ENCODE data around the gene PDGFB. TPM values are rescaled to one million over a fixed set of nuclear protein-coding genes. Genes with fewer than 3 reads are reported as not detected.

PDGFB gene
- total and polyA plus RNA-seq, 7 experiments from 2014 or later: 0.56 to 9.5 (median 2.3) TPM

DNA sequence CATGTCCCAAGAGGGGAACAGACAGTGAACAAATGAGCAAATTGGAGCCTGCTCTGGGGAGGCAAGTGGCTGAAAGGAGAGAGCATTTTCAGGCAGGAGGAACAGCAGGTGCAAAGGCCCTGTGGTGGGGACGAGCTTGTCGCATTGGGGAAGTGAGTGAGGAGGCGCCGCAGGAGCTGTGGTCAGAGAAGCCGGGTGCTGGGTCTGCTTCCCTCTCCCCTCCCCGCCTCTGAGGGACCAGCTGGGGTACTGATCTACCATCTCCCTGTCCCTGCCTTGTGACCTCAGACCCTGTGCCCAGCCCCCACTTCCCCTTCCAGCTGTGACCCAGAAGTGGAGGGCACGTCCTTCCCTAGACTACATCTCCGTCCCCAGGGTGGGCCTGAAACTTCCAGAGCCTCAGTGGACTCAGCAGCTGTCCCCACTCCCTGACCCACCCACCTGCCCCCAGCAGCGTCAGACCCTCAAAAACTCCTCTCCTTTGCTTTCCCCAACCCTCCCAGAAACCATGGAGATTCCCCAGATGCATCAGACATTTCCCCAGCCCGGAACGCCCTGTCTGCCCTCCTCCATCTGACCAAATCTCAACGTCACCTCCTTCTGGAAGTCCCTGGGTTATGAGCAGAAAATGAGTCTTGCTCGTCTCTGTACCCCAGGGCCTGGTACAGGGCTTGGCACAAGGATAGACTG is 19.7 kb upstream of the PDGFB start:
- H3K27me3 ChIP-seq (ENCODE audit: control insufficient read depth in 2 of 2, insufficient read depth in 2 of 2, low read length in 2 of 2): no peaks in the 10 kb centered on the region
- H3K36me3 Mint-ChIP-seq: peaks cover 6 to 8% (median 8%) of the 10 kb centered on the region in 5 donors

DNA sequence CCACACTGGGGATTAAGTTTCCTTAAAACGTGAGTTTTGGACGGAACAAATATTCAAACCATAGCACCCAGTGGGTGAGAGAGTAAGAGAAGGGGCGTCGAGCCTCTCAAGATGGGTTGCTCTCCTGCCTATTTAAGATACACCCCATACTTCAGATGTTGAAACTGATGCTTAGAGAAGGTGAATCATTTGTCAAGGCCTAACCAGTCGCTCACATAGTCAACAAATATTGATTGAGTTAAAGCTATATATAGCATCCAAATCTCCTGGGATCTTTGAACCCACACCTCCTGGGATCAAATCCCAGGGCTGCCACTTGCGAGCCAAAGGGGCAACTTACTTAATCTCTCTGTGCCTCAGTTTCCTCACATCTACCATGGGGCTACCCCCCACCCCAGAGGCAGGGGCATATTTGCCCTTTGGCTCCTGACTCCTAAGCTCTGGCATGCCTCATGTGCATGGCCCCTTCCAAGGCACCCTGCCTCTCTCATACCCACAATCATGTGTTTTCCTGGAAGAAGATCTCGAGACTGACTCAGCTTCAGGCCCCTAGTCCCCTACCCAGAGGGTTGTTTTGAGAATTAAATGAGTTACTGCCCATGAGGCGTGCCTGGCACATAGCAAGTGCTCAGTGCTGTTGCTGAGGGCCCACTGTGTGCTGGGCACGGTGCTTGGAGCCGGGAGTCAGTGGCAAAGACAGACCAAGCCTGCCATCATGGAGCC is 19.0 kb upstream of the PDGFB start:
- intact Hi-C loops (cut with micrococcal nuclease): no loop called here
- peaks cover 0 to 26% (median 0%) of the 10 kb centered on the region in 7 donors for H3K4me1 Mint-ChIP-seq
- no peak overlapping the region for H3K4me3 ChIP-seq (ENCODE audit: low read length)
- no peak overlapping the region for H3K4me3 Mint-ChIP-seq
- H3K9me3 Mint-ChIP-seq: peaks cover 0 to 22% (median 11%) of the 10 kb centered on the region in 11 donors
- H3K27me3 ChIP-seq (ENCODE audit: control insufficient read depth in 2 of 2, insufficient read depth in 2 of 2, low read length in 2 of 2): no peaks in the 10 kb centered on the region
- H3K36me3 Mint-ChIP-seq: peaks cover 6 to 8% (median 8%) of the 10 kb centered on the region in 5 donors
- ChIA-PET CTCF (no interaction called here), POLR2A (no interaction called here)
- H3K36me3 ChIP-seq (ENCODE audit: control insufficient read depth in 2 of 3, insufficient read depth in 3 of 3, low read length in 3 of 3): no peaks in the 10 kb centered on the region
- peaks cover 0 to 11% (median 0%) of the 10 kb centered on the region in 3 experiments for H3K9me3 ChIP-seq (ENCODE audit: control insufficient read depth in 2 of 3, low read length in 3 of 3)
- peaks cover 0 to 9% (median 4%) of the 10 kb centered on the region in 5 donors for H3K27me3 Mint-ChIP-seq
- ATAC-seq: no peak
- DNase-seq: no peak
- no peaks in the 10 kb centered on the region for H3K4me1 ChIP-seq (ENCODE audit: control insufficient read depth in 2 of 2, insufficient read depth in 2 of 2, low read length in 2 of 2)
- peak overlapping the region in 1 of 9 donors; percentile 29 for H3K27ac Mint-ChIP-seq
- H3K27ac ChIP-seq (ENCODE audit: low read depth, low read length): no peak overlapping the region

More for the DNA sequence above, 19.7 kb upstream of the PDGFB start:
- peaks cover 0 to 11% (median 0%) of the 10 kb centered on the region in 3 experiments for H3K9me3 ChIP-seq (ENCODE audit: control insufficient read depth in 2 of 3, low read length in 3 of 3)
- no peak for DNase-seq
- POLR2A ChIA-PET: no interaction called here
- H3K4me3 Mint-ChIP-seq: no peak overlapping the region
- CTCF ChIA-PET: no interaction called here
- peaks cover 0 to 22% (median 11%) of the 10 kb centered on the region in 11 donors for H3K9me3 Mint-ChIP-seq
- ATAC-seq: peak; percentile 56
- H3K4me1 Mint-ChIP-seq: peaks cover 0 to 26% (median 0%) of the 10 kb centered on the region in 7 donors
- peak overlapping the region in 1 of 9 donors; percentile 29 for H3K27ac Mint-ChIP-seq
- intact Hi-C loops (cut with micrococcal nuclease): no loop called here
- no peak overlapping the region for H3K4me3 ChIP-seq (ENCODE audit: low read length)
- H3K36me3 ChIP-seq (ENCODE audit: control insufficient read depth in 2 of 3, insufficient read depth in 3 of 3, low read length in 3 of 3): no peaks in the 10 kb centered on the region
- H3K4me1 ChIP-seq (ENCODE audit: control insufficient read depth in 2 of 2, insufficient read depth in 2 of 2, low read length in 2 of 2): no peaks in the 10 kb centered on the region
- H3K27me3 Mint-ChIP-seq: peaks cover 0 to 9% (median 4%) of the 10 kb centered on the region in 5 donors
- H3K27ac ChIP-seq (ENCODE audit: low read depth, low read length): no peak overlapping the region

DNA sequence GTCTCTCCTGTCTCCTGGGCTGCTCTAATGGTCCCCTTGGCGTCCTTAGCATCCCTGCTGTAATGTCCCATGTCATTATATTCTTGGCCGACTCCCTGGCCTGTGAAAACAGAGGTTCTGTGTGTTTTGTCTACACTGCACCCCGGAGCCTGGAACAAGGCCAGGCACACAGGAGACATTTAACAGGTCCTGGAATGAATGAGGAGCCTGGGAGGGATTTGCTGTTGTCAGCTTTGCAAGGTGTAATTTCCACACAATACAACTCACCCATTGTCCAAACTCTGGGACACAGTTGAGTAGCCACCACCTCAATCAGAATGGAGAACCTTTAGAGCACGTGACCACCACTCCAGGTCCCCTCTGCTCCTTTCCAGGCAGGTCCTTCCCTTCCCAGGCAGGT is 14.9 kb upstream of the PDGFB start:
- ChIA-PET POLR2A (no interaction called here), CTCF (no interaction called here)
- no peak for ATAC-seq
- H3K27ac Mint-ChIP-seq: no peak overlapping the region
- H3K36me3 ChIP-seq (ENCODE audit: control insufficient read depth in 2 of 3, insufficient read depth in 3 of 3, low read length in 3 of 3): no peaks in the 10 kb centered on the region
- H3K4me3 Mint-ChIP-seq: no peak overlapping the region
- H3K9me3 ChIP-seq (ENCODE audit: control insufficient read depth in 2 of 3, low read length in 3 of 3): peaks cover 0 to 11% (median 0%) of the 10 kb centered on the region in 3 experiments
- no peaks in the 10 kb centered on the region for H3K27me3 ChIP-seq (ENCODE audit: control insufficient read depth in 2 of 2, insufficient read depth in 2 of 2, low read length in 2 of 2)
- H3K4me3 ChIP-seq (ENCODE audit: low read length): no peak overlapping the region
- H3K36me3 Mint-ChIP-seq: peaks cover 6 to 8% (median 8%) of the 10 kb centered on the region in 5 donors
- no peak for DNase-seq
- no peak overlapping the region for H3K27ac ChIP-seq (ENCODE audit: low read depth, low read length)
- peaks cover 0 to 17% (median 7%) of the 10 kb centered on the region in 7 donors for H3K4me1 Mint-ChIP-seq
- H3K4me1 ChIP-seq (ENCODE audit: control insufficient read depth in 2 of 2, insufficient read depth in 2 of 2, low read length in 2 of 2): peaks cover 0 to 6% of the 10 kb centered on the region in 2 donors
- peaks cover 0 to 22% (median 11%) of the 10 kb centered on the region in 11 donors for H3K9me3 Mint-ChIP-seq
- H3K27me3 Mint-ChIP-seq: peaks cover 0 to 15% (median 9%) of the 10 kb centered on the region in 5 donors
- intact Hi-C loops (cut with micrococcal nuclease): loop anchor here in 1 of 2 donors (5.0 kb wide), 1 partner anchor 87 kb away; no protein-coding TSS in a partner anchor

DNA sequence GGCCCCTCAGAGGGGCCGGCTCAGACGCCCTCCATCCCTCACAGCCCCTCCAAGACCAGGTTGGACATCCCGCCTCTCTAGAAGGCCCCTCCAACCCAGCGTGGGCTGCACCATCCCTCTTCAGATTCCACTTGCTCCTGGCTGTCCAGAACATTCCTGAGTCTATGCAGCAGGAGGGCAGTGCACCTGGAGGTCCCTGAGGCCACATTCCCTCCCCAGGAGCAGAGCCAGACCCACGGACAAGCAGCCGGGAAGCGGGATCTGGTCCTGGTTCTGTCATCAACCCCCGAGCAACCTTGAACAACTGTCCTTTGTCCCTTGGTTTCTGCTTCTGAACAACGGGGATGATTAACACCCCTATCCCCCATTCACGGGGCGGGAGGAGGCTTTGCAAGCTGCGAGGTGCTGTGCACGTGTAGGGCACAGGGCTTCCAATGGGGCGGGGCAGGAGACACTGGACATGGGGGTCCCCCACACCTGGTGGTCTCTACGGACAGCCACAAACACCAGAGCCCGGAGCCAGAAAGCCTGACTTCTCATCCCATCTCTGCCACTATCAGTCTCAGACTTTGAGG is 13.2 kb upstream of the PDGFB start:
- H3K36me3 ChIP-seq (ENCODE audit: control insufficient read depth in 2 of 3, insufficient read depth in 3 of 3, low read length in 3 of 3): no peaks in the 10 kb centered on the region
- H3K4me1 Mint-ChIP-seq: peaks cover 0 to 21% (median 10%) of the 10 kb centered on the region in 7 donors

DNA sequence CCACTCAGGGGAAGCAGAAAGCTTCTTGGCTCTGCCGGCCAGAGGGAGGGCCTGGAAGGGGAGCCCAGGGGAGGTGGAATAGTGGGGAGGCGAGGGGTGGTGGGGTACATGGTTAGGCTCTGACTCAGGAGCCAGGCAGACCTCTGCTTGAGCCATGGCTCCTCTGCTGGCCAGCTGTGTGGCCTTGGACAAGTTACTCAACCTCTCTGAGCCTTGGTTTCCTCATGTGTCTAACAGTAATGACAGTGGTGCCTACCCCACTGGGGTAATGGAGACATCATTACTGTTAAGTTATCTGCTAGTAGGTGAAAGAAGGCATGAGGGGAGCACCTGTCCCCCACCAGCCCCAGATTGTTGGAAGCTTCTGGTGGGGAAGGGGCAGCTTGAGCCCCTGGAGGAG is 12.2 kb upstream of the PDGFB start:
- Mint-ChIP-seq H3K9me3 (peaks cover 0 to 14% (median 6%) of the 10 kb centered on the region in 11 donors), H3K4me3 (no peak overlapping the region), H3K27me3 (peaks cover 0 to 20% (median 6%) of the 10 kb centered on the region in 5 donors), H3K27ac (no peak overlapping the region), H3K4me1 (peaks cover 0 to 28% (median 10%) of the 10 kb centered on the region in 7 donors), H3K36me3 (peaks cover under 1 to 6% (median 3%) of the 10 kb centered on the region in 5 donors)
- intact Hi-C loops (cut with micrococcal nuclease): loop anchor here in 1 of 2 donors (5.0 kb wide), 1 partner anchor 85 kb away; no protein-coding TSS in a partner anchor
- Histone ChIP-seq H3K27me3 (ENCODE audit: control insufficient read depth in 2 of 2, insufficient read depth in 2 of 2, low read length in 2 of 2) (no peaks in the 10 kb centered on the region), H3K4me3 (ENCODE audit: low read length) (no peak overlapping the region), H3K27ac (ENCODE audit: low read depth, low read length) (no peak overlapping the region), H3K4me1 (ENCODE audit: control insufficient read depth in 2 of 2, insufficient read depth in 2 of 2, low read length in 2 of 2) (peaks cover 12 to 26% of the 10 kb centered on the region in 2 donors), H3K36me3 (ENCODE audit: control insufficient read depth in 2 of 3, insufficient read depth in 3 of 3, low read length in 3 of 3) (no peaks in the 10 kb centered on the region), H3K9me3 (ENCODE audit: control insufficient read depth in 2 of 3, low read length in 3 of 3) (peaks cover 0 to 11% (median 0%) of the 10 kb centered on the region in 3 experiments)
- DNase-seq (no peak), ATAC-seq (no peak)
- CTCF ChIA-PET: interaction anchor here (1.1 kb wide), 1 partner anchor 86 kb away, joined by 3 read pairs; no protein-coding TSS in a partner anchor
- POLR2A ChIA-PET: no interaction called here

More for the DNA sequence above, 13.2 kb upstream of the PDGFB start:
- Mint-ChIP-seq H3K36me3 (peaks cover 6 to 8% (median 6%) of the 10 kb centered on the region in 5 donors), H3K4me3 (no peak overlapping the region), H3K9me3 (peaks cover 0 to 22% (median 11%) of the 10 kb centered on the region in 11 donors), H3K27me3 (peaks cover 0 to 10% (median 6%) of the 10 kb centered on the region in 5 donors), H3K27ac (no peak overlapping the region)
- Histone ChIP-seq H3K9me3 (ENCODE audit: control insufficient read depth in 2 of 3, low read length in 3 of 3) (peaks cover 0 to 11% (median 0%) of the 10 kb centered on the region in 3 experiments), H3K4me3 (ENCODE audit: low read length) (no peak overlapping the region), H3K27me3 (ENCODE audit: control insufficient read depth in 2 of 2, insufficient read depth in 2 of 2, low read length in 2 of 2) (no peaks in the 10 kb centered on the region), H3K27ac (ENCODE audit: low read depth, low read length) (no peak overlapping the region), H3K4me1 (ENCODE audit: control insufficient read depth in 2 of 2, insufficient read depth in 2 of 2, low read length in 2 of 2) (peaks cover 10 to 22% of the 10 kb centered on the region in 2 donors)
- POLR2A ChIA-PET: no interaction called here
- intact Hi-C loops (cut with micrococcal nuclease): loop anchor here in 1 of 2 donors (5.0 kb wide), 1 partner anchor 86 kb away; no protein-coding TSS in a partner anchor
- CTCF ChIA-PET: no interaction called here
- DNase-seq: no peak
- ATAC-seq: no peak

DNA sequence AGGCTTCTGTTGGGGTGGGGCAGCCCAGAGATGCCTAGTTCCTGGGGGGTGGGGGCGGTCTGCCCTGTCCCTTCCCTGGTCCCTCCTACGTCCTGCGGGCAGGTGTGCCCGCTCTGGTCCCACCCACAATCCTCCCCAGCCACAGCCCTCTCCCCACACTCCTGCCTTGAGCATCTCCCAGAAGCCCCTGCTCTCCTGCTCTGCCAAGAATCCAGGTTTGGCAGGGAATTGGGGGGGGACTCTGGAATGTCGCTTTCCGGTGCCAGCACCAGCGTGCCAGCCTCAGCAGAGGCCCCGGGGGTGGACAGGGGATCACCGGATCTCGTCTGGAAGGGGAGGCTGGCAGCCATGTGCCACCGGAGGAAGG is 11.4 kb upstream of the PDGFB start:
- Mint-ChIP-seq H3K9me3 (peaks cover 0 to 6% (median 4%) of the 10 kb centered on the region in 11 donors), H3K4me3 (no peak overlapping the region), H3K27ac (peak overlapping the region in 1 of 9 donors; percentile 52), H3K36me3 (peaks cover 0 to 4% (median 0%) of the 10 kb centered on the region in 5 donors), H3K4me1 (peaks cover 0 to 28% (median 10%) of the 10 kb centered on the region in 7 donors), H3K27me3 (peaks cover 0 to 28% (median 7%) of the 10 kb centered on the region in 5 donors)
- no peak overlapping the region for H3K27ac ChIP-seq (ENCODE audit: low read depth, low read length)
- H3K4me1 ChIP-seq (ENCODE audit: control insufficient read depth in 2 of 2, insufficient read depth in 2 of 2, low read length in 2 of 2): peaks cover 12 to 26% of the 10 kb centered on the region in 2 donors
- ChIA-PET CTCF (interaction anchor here (1.1 kb wide), 1 partner anchor 86 kb away, joined by 3 read pairs; no protein-coding TSS in a partner anchor), POLR2A (interaction anchor here (1.4 kb wide), 1 partner anchor 104 kb away, joined by 3 read pairs; the partner anchor contains the start of gene CBX7)
- intact Hi-C loops (cut with micrococcal nuclease): loop anchor here in 1 of 2 donors (5.0 kb wide), 1 partner anchor 84 kb away; no protein-coding TSS in a partner anchor
- peaks cover 0 to 4% (median 0%) of the 10 kb centered on the region in 3 experiments for H3K9me3 ChIP-seq (ENCODE audit: control insufficient read depth in 2 of 3, low read length in 3 of 3)
- ATAC-seq (no peak), DNase-seq (no peak)
- no peaks in the 10 kb centered on the region for H3K27me3 ChIP-seq (ENCODE audit: control insufficient read depth in 2 of 2, insufficient read depth in 2 of 2, low read length in 2 of 2)
- H3K4me3 ChIP-seq (ENCODE audit: low read length): no peak overlapping the region
- no peaks in the 10 kb centered on the region for H3K36me3 ChIP-seq (ENCODE audit: control insufficient read depth in 2 of 3, insufficient read depth in 3 of 3, low read length in 3 of 3)

Data from naive thymus-derived CD4-positive, alpha-beta T cell (primary cell).